ENCODE measurements around the gene WASHC3.
"Not testable (repeated sequence)": the region's sequence is repeated elsewhere in the genome, so short reads cannot be mapped to it uniquely, and the experiment has no call there.

WASHC3 gene

DNA sequence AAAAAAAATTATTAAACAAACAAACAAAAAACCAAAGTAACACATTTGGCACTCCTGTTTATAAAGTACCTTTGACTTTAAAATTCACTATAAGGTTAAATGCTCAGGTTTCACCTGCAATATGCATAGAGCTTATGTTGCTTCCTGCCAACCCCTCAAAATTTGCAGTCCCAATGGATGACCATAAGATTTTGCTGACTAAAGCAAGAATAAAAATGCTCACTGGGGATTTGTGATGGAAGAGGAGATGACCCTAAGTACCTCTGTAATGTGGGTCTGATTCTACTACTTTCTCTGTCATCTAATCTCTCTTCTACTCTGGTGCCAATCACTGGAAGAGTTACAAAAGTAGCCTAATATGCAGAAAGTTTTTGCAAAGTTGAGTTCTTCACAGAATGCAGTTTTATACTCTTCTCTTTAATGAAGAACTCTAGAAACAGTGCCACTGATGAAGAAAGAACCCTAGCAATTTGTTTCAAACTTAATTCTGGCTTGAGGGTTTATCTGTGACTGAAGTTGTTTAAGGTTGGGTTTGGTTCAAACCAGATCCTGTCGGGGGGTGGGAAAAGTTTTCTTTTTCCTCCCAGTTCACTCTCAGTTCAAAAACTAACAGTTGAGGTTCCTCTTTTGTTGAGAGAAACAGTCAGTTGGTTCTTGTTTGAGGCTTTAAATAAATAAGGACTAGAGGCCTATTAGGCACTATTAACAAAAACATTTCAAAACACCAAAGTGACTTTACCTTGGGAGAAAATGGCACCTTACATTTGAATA, 10.9 kb downstream of the WASHC3 start:
- DNase-seq = no peak

DNA sequence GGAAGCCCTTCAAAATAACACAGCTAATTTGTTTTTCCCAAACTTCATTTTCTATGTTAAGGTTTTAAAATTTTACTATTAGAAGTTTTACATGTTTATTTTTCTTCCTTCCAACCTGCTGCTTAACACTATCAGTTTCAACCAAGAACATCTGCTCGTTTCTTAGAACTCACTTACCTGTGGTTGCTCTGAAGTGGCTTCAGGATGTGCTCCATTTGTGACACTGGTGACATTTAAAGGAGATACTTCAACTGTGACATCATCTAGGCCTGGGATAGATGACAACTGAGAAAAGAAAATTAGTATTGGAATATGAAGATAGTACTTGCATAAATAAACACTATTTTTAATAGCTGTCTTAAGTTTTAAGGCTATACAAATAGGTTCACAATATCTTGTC, 17.9 kb downstream of the WASHC3 start:
- no peak for DNase-seq

DNA sequence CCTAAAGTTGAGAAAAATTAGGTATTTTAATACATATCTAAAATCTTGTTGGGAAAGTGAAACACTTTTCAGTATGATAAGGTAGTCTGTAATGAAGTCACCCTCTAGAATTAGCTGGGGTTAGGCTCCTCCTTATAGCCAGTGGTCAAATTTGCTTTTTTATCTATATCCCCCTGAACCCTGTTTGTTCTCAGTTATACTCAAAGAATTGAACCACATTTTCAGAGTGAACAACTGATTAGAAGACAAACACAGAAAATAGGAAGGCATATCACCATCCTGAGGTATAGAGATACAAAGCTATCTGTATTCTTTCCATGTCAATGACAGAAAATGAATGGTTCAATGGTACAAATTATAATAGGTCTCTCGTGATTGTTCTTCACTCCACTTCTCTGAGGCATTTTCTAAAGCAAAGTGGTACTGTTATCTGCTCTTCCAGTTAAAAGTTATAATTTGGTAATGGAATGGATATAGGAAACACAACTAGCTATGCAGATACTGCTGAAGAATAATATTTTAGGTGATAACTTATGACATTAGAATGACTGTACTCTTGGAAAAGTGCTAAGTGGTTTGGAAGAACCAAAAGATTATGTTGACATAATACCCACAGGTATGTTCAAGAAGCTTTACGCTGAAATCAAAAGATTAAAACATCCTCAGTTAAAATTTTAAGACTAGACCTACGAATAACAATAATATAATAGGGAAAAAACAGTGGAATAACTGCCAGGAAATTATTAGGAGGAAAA, 27.6 kb downstream of the WASHC3 start:
- DNase-seq = no peak

DNA sequence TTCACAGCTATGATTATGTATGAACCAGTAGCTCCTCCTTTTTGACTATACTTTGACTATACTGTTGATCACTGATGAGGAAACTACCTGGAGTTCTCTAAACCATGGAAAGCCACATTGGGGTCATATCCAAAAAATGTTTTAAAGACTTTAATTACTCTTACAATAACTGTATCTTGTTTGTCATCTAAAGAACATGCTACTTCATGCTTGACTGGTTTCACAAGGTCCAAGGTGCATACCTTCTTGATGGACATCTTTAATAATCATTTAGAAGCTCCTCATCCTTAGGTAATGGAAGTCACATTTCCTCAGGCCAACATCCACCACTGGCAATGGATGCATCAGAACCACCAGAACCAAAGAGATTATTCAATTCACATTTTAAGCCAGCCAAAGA, 29.9 kb downstream of the WASHC3 start:
- no peak for DNase-seq

DNA sequence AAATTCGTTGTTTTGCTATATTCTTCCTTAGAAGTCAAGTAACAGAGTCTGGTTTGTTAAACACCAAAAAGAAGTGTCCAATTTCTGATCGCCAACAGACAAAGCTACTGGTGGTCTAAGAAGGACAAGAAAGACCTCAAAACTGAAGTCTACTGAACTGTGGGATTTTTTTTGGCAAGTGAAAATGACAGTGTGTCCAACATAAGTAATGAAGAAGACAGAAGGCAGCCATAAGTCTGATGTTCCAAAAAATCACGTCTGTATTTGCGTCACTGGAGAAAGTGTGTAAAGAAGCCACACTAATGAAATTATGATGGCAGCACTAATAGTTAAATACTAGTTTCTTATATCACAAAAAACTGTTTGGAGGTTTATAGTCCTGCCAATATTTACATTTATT, 32.6 kb downstream of the WASHC3 start:
- no peak for DNase-seq

DNA sequence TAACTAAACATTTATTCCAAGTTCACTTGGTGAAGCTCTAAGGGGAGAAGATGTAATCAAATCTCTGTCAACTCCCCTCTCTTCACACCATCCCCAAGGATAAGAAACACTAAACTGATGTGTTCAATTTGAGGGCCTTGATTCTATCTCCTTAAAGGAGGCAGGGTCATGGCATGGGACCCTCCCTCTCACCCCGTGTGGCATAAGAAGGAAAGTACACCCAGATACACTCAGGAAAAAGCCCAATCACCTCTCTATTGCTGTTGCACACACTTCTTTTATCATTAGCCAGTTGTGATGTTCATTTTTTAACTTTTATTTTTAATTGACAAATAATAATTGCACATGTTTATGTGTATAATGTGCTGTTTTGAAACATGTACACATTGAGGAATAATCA, 35.1 kb downstream of the WASHC3 start:
- no peak for DNase-seq

DNA sequence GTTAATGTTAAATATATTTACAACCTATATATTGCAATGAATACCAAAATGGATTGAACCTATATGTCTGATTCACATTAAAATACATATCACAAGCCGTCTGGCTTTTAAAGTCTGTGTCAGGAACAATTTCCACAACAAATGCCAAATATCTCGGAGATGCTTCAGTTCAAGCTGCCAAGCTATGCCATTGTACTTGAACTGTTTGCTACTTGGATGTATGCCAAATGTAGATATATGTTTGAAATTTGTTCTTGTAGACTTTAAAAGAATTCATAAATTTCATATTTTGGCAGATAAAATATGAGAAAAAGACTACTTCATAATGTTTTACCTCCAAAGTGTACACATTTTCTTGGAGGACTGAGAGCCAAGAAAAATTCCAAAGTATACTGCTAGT, 37.0 kb downstream of the WASHC3 start:
- no peak for DNase-seq

DNA sequence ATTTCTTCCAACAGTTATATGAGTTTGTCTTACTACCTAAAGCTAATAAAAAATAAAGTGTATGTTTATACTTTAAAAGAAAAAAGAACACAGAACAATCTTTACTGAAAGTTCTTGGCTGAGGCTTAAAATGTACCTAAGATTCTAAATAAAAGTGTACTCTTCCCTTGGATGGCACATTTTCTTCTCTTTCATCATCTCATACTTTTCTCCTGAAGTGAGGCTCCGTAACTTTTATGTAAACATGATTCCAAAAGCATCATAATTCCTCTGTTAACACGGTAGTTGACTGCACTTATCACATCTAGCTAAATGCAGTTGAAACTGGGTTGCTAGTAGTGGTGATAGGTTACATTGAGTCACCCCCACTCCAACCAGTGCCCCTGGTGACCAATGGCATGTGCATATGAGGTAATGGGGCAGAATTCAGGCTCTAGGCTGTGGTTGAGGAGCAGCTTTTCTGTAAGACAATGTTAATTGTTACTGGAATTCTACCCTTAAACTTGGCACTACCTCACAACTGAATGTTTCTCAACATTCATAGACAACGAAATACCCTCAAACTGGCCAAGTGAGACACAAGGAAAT, 38.4 kb downstream of the WASHC3 start:
- no peak for DNase-seq

DNA sequence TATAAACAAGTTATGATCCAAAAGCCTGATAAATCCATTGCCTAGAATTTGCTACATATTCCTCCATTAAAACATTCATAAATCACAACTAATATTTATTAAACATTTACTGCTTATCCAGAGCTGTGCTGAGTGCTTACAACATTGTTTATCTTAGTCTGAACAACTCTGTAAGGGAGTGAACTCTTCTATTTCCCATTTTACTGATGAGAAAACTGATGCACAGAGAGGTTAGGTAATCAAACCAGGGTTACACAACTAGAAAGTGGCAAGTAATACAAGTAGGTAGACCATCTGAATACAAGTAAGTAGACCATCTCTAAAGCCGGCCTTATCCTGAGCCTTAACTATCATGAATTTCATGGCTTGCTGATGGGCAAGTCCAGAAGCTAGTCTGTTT, 39.5 kb downstream of the WASHC3 start:
- DNase-seq = no peak

DNA sequence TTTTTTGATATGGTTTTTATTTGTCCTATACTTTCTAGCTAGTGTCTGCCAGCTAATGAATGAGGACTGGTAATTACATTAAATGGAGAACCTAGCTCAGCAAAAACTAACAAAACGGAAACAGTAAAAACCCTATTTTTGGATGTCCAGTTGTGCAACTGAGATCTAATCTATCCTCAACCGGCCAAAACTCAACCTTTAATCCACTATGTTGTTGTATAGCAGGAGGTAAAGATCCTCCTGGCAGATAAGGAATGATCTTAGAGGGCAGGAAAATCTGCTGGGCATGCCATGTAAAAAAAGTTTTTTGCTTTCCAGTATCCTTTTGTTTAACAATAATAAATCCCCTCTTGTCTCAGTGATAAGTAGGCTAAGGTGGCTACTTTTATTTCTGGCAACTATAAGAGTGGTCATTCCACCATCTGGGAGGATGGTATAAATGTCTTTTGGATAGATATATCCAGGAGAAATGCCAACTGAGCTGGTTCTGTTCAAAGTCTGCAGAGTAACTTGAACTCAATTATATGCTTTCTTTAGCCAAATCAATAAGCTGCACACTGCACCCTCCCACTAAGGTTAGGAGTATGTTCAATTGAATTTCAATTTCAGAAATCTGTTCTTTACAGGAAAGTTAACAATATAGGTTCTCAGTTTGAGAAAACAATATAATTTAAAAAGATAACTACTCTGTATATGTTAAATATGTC, 40.1 kb downstream of the WASHC3 start:
- no peak for DNase-seq

DNA sequence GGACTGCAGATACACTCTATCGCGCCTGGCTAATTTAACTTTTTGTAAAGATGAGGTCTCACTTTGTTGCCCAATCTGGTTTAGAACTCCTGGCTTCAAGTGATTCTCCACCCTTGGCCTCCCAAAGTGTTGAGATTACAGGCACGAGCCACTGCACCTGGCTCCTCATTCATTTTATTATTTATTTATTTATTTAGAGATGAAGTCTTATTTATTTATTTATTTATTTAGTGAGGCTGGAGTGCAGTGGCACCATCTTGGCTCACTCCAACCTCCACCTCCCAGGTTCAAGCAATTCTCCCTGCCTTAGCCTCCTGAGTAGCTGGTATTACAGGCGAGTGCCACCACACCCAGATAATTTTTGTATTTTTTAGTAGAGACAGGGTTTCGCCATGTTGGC, 43.2 kb downstream of the WASHC3 start:
- DNase-seq = not testable (repeated sequence)

DNA sequence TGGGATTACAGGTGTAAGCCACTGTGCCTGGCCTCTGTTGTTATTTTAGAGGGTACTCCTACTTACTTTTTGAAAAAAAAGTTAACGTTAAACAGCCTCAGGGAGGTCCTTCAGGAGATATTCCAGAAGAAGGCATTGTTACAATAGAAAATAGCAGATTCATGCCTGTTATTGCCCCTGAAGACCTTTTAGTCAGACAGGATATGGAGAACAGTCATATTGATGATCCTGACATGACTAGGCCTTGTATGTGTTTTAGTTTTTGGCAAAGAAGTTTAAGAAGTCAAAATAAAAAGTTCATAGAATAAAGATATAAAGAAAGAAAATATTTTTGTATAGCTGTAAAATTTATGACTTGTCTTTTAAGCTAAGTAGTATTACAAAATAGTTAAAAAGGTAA, 45.3 kb downstream of the WASHC3 start:
- DNase-seq = no peak

DNA sequence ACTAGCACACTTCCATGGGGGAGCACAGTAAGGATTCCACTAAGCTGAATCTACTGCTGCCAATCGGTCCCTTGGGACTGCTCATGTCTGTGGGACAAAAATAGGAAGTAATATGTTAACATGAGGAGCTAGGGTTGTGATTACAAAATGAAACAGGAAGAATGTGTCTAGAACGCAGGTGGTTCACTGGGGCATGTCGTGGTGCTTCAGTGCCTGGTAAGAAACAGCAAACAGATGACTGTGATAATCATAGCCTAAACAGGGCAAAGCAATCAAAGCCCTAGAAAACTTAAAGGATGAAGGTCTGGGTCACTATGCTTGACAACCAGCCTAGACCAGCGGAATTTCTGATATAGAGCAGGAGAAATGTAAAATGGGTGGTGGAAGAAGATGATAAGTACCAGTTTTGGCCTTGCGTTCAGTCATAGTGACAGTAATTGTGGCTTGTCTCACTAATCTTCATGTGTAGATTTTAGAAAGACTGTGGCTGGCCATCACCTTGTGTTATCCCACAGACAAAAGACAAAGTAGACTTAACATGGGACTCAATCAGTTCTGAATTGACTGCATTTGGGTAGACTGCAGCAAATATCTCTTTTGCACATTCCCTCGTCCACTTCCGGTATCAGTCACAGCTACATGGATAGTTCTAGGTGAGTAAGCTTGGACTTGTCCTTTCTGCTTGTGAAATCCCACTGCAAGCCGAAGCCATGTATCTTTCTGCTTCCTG, 51.4 kb downstream of the WASHC3 start:
- no peak for DNase-seq

DNA sequence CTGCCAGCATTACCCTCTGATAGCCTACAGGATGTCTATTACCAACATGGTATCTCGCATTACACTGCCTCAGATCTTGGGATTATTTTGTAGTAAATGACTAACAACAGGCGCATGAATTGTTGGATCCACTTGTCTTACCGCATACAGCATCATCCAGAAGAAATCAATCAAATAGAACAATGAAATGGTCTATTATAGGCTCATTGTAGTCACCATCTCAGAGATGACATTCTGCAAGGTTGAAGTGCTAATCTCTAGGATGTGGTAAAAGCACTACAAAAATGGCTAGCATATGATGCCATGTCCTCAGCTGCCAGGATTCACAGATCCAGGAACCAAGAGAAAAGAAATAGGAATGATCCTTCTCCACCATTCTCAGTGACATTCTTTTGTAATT, 52.0 kb downstream of the WASHC3 start:
- DNase-seq = no peak

DNA sequence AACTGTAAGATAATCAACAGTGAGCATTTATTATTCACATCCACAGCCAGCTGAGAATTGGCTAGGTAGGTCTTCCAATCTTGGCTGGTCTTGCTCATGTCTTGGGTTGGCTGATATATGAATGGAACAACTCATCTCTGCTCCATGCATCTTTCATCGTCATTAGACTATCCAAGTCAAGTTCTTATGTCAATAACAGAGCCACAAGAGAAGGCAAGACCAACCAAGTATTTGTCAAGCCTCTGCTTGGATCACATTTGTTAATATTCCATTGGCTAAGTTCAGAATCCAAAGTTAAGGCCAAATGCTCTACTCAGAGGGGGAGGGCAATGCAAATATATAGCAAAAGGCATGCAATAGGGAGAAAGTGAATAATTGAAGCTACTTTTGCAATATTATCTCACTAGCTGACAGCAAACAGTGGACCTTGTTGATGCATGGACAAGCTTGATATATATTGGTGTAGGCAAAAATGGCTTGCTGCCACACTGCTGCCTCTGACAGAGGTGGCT, 53.1 kb downstream of the WASHC3 start:
- no peak for DNase-seq

DNA sequence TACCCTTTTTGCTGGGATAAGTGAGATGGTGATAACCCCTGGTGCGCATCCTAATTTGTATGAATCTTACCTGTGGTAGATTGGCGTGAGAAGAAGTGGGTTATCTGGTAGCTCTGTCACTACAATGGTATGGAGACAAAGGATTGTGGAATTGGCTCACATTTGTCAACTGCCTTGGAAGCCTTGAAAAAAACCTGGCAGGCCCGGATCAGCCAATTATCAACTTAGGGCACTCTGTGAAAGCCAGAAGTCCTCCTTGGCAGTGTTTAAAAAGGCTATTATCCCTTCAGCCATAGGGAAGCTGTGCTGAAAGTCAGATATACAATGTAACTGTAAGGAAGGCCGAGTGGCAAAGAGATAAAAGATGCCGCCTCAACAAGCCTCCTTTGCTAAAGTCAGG, 56.5 kb downstream of the WASHC3 start:
- no peak for DNase-seq

DNA sequence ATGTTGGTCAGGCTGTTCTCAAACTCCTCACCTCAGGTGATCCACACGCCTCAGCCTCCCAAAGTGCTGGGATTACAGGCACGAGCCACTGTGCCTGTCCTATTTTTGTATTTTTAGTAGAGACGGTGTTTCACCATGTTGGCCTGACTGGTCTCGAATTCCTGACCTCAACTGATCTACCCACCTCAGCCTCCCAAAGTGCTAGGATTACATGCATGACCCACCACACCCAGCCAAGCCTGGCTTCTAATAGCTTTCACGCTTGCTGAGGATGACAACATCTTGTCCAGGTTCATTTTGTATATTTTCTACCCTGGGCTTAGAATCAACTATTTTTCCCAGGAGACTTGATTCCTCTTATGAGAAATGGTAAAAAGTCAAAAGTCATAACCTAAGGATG, 64.7 kb downstream of the WASHC3 start:
- DNase-seq = no peak

DNA sequence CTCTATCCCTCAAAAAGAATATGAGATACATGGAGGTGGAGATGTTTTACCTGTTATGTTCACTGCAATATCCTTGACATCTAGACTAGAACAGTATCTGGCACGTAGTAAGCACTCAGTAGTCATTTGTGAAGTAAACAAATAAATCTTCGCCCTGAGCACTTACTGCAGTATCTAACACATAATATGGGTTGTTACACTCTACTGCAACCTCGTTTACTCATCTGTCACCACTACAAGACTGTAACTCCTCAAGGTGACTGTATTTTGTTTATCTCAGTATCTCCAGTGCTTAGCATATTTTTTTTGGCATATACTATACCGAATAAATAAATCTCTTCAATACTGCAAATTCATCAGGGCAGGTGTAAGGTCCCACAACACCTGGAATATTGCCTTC, 66.1 kb downstream of the WASHC3 start:
- no peak for DNase-seq

DNA sequence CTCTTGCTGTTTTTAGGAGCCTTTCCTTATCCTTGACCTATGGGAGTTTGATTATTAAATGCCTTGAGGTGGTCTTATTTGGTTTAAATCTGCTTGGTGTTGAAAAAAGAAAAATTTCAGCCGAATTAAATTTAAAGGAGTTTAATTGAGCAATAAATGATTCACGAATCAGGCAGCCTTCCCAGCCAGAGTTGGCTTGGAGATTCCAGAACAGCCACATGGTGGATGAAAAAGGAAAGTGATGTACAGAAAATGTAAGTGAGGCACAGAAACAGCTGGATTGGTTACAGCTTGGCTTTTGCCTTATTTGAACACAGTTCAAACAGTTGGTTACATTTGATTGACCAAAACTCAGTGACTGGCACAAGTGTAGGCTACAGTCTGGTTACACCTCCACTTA, 69.7 kb downstream of the WASHC3 start:
- no peak for DNase-seq

DNA sequence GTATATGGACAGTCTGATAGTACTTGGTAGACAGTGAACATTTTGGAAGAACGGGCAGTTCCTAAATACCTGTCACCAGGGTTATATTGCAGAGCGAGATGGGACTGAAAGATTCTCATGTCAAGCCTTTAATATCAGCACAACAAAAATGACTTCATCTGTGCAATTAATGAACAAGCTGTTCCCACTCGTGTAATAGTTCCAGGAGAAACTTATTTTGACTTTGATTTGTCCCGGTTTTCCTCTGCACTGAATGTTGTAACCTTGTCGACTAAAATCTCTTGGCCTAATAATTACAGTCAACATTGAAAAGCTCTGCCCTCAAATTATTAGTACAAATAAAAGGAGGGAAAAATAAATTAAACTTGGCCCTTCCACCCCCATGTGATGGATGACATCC, 79.5 kb downstream of the WASHC3 start:
- DNase-seq = no peak

DNA sequence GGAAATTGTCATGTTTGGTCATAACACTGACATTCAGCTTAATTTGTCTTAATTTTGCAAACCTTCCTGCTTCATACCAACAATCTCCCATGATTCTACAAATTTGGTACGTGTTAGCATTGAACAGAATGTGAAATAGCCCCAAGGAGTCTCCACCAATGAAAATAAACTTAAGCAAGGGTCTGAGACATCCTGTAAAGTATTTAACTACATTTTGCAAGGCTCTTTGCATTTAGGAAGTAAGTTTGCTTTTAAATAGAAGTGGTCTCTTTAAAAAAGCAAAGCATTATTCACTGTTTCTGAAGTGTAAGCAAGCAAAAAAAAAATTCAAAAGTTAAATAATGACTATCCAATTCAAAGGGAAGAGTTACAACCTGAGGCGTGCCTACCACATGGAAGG, 79.9 kb downstream of the WASHC3 start:
- no peak for DNase-seq

DNA sequence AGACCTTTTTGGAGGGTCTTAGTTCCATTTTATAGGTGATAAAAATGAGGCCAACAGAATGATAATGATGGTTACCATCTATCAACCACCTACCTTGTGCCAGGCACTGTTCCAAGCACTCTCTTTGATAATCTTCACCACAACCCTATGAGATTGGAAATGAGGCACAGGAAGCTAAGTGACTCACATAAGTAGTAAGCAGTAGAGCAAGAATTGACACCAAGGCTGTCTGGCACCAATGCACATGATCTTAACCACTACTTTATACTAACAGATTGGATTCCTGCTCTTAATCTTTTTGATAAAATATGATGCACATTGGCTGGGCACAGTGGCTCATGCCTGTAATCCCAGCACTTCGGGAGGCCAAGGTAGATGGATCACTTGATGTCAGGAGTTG, 93.0 kb downstream of the WASHC3 start:
- DNase-seq = no peak

DNA sequence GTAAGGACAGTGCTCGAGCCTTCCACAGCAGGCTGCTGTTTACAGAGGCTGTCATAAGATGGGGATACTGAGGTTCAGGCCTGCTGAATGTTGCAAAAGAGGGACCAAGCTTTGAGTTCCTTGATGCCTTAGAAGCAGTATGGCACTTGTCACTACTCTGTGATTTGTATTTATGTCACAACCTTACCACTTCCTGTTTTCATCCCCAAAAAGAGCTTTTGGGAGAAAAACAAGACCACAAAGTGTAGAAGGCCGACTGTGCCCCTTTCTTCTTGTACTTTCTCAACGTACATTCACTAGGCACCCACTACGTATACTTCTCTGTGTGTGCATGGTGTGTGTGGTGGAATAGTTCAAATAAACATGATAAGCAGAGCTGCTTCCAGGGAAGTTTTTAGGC, 94.3 kb downstream of the WASHC3 start:
- DNase-seq = no peak

All from activated gamma-delta T cell treated with Interleukin-2 at 50 U/mL for 16 hours (primary cell).